Stimulated activated CD8-positive, alpha-beta memory T cell treated with anti-CD3 and anti-CD28 coated beads, Interleukin-15, amount 100 ng/mL, for 4 hours (primary cell): ENCODE data around the gene KISS1.
"Not testable (repeated sequence)": the region's sequence is repeated elsewhere in the genome, so short reads cannot be mapped to it uniquely, and the experiment has no call there.

Experiments used
- DNase-seq, 2 donors: peaks; one replicate each; pipeline ENCODE4 v3.0.0-alpha.2; 2020; ENCODE audit warnings: low read depth in 2 of 2

Gene KISS1

GRCh38 chr1:204196068-204196795, at the start of gene KISS1:
KISS1 (minus strand) TSS chr1:204196491; CDS start chr1:204192876, 3,615 bp downstream.
- DNase-seq: no peak

GRCh38 chr1:204242920-204243319, 46.6 kb upstream of the KISS1 start:
- DNase-seq: no peak

GRCh38 chr1:204241914-204242313, 45.6 kb upstream of the KISS1 start:
- DNase-seq: no peak

- no peak for DNase-seq
These were observed 44.8 kb upstream of the KISS1 start for GRCh38 chr1:204241050-204241449.

GRCh38 chr1:204240233-204240632, 43.9 kb upstream of the KISS1 start:
- DNase-seq: no peak

GRCh38 chr1:204239401-204239800, 43.1 kb upstream of the KISS1 start:
- not testable (repeated sequence) for DNase-seq

GRCh38 chr1:204238520-204238919, 42.2 kb upstream of the KISS1 start:
- DNase-seq: not testable (repeated sequence)

GRCh38 chr1:204237515-204237914, 41.2 kb upstream of the KISS1 start:
- not testable (repeated sequence) for DNase-seq

GRCh38 chr1:204232526-204232925, 36.2 kb upstream of the KISS1 start:
- DNase-seq: no peak

GRCh38 chr1:204230211-204230610, 33.9 kb upstream of the KISS1 start:
- DNase-seq: no peak

- DNase-seq: no peak
These were observed 32.6 kb upstream of the KISS1 start for GRCh38 chr1:204228896-204229295.

- no peak for DNase-seq
These were observed 31.9 kb upstream of the KISS1 start for GRCh38 chr1:204227996-204228785.

GRCh38 chr1:204227351-204227750, 31.1 kb upstream of the KISS1 start:
- no peak for DNase-seq

GRCh38 chr1:204225841-204226735, 29.8 kb upstream of the KISS1 start:
- DNase-seq: no peak

GRCh38 chr1:204224655-204225054, 28.4 kb upstream of the KISS1 start:
- DNase-seq: no peak

GRCh38 chr1:204223129-204223860, 27.0 kb upstream of the KISS1 start:
- DNase-seq: no peak

- DNase-seq: no peak
These were observed 26.4 kb upstream of the KISS1 start for GRCh38 chr1:204222764-204223055.

- DNase-seq: no peak
These were observed 25.9 kb upstream of the KISS1 start for GRCh38 chr1:204222006-204222763.

- no peak for DNase-seq
These were observed 25.0 kb upstream of the KISS1 start for GRCh38 chr1:204221271-204221670.

GRCh38 chr1:204219971-204220616, 23.8 kb upstream of the KISS1 start:
- no peak for DNase-seq
